Lower lobe of right lung (tissue), 2 donors: ENCODE data around the gene UQCR11. TPM values are rescaled to one million over a fixed set of nuclear protein-coding genes. Genes with fewer than 3 reads are reported as not detected.

ENCODE experiments used
- ATAC-seq, 2 donors: fragments of 200-7000 bp; cut with Tn5 transposase; one replicate each; pipeline ENCODE4 v1.9.1; 2020 to 2022; ENCODE audit warnings: mild to moderate bottlenecking in 2 of 2, moderate library complexity in 2 of 2
- DNase-seq: peaks from one replicate; pipeline ENCODE4 v3.0.0-alpha.2; 2020
- H3K27ac ChIP-seq: fragments of 200-600 bp; one replicate; pipeline ENCODE4 v1.8.0; 2022
- H3K27me3 ChIP-seq: fragments of 200-600 bp; one replicate; pipeline ENCODE4 v1.8.0; 2022; ENCODE audit warnings: low read depth
- H3K36me3 ChIP-seq: fragments of 200-600 bp; one replicate; pipeline ENCODE4 v1.8.0; 2022; ENCODE audit warnings: mild to moderate bottlenecking
- H3K4me1 ChIP-seq: fragments of 200-600 bp; one replicate; pipeline ENCODE4 v1.8.0; 2022
- H3K4me3 ChIP-seq: fragments of 200-600 bp; one replicate; pipeline ENCODE4 v1.8.0; 2022; ENCODE audit warnings: mild to moderate bottlenecking
- H3K9me3 ChIP-seq: fragments of 200-600 bp; one replicate; pipeline ENCODE4 v1.8.0; 2022
- CTCF ChIP-seq: fragments of 200-600 bp; IDR thresholded peaks from one replicate; pipeline ENCODE4 v1.8.0; 2022; ENCODE audit warnings: antibody characterized with exemption, mild to moderate bottlenecking
- intact Hi-C: fragments of 100-400 bp; cut with DNase I; formaldehyde crosslinking; loops from one replicate; pipeline ENCODE4 v1.11.0; 2022
- total RNA-seq: library from RNA; stranded (reverse); fragmentation: NEBNext Ultra II Directional; extraction: Animal tissue kit (Norgen Biotek cat#: 25700); gene quantifications from one replicate; pipeline ENCODE4 v1.2.1, GENCODE V29; 2021
- donor health status: DM: no; HTN: yes; CAD: no; lungs with severe emphysema.

Gene UQCR11
- total RNA-seq, 1 donor from 2014 or later, result 164 TPM

- H3K36me3 ChIP-seq, result no peaks in the 10 kb centered on the region
- TF ChIP-seq CTCF, result no peak
- ATAC-seq, result no peak
- H3K4me3 ChIP-seq, result no peak overlapping the region
- no peak for DNase-seq
- intact Hi-C loops, result no loop called here
- H3K27me3 ChIP-seq, result no peaks in the 10 kb centered on the region
- no peaks in the 10 kb centered on the region for H3K4me1 ChIP-seq
- no peak overlapping the region for H3K27ac ChIP-seq
- H3K9me3 ChIP-seq, result no peaks in the 10 kb centered on the region
Observed at GRCh38 chr19:1553415-1553814, 51.8 kb downstream of the UQCR11 start.

GRCh38 chr19:1551068-1552040 is 53.9 kb downstream of the UQCR11 start:
- no peak for DNase-seq
- Histone ChIP-seq H3K27me3 (peaks cover 4% of the 10 kb centered on the region), H3K9me3 (no peaks in the 10 kb centered on the region), H3K4me1 (peaks cover under 1% of the 10 kb centered on the region), H3K27ac (no peak overlapping the region), H3K4me3 (no peak overlapping the region), H3K36me3 (no peaks in the 10 kb centered on the region)
- intact Hi-C loops, result no loop called here
- ATAC-seq, result no peak
- TF ChIP-seq CTCF, result no peak

GRCh38 chr19:1549332-1549945 is 55.8 kb downstream of the UQCR11 start:
- no peak overlapping the region for H3K4me3 ChIP-seq
- intact Hi-C loops, result loop anchor here (10.0 kb wide), 1 partner anchor 125 kb away; no protein-coding TSS in a partner anchor
- no peak overlapping the region for H3K27ac ChIP-seq
- peaks cover 5% of the 10 kb centered on the region for H3K4me1 ChIP-seq
- peaks cover 9% of the 10 kb centered on the region for H3K27me3 ChIP-seq
- TF ChIP-seq CTCF, result no peak
- H3K36me3 ChIP-seq, result no peaks in the 10 kb centered on the region
- no peak for DNase-seq
- no peaks in the 10 kb centered on the region for H3K9me3 ChIP-seq
- no peak for ATAC-seq

Other genes with a start within 250 kb of the UQCR11 start
- 76.7 TPM for gene NDUFS7, start 221.6 kb downstream of the UQCR11 start, total RNA-seq
- 7.8 TPM for gene GAMT, start 203.9 kb downstream of the UQCR11 start, total RNA-seq
- 89.4 TPM for gene DAZAP1, start 197.9 kb downstream of the UQCR11 start, total RNA-seq
- 854 TPM for gene RPS15, start 167.1 kb downstream of the UQCR11 start, total RNA-seq
- 0.12 TPM for gene APC2, start 155.3 kb downstream of the UQCR11 start, total RNA-seq
- gene C19orf25, start 126.2 kb downstream of the UQCR11 start, total RNA-seq, result 28.5 TPM
- 7.4 TPM for gene PCSK4, start 115.1 kb downstream of the UQCR11 start, total RNA-seq
- 2.5 TPM for gene REEP6, start 114.3 kb downstream of the UQCR11 start, total RNA-seq
- 3.3 TPM for gene ADAMTSL5, start 92.4 kb downstream of the UQCR11 start, total RNA-seq
- not detected for gene PLK5, start 81.4 kb downstream of the UQCR11 start, total RNA-seq
- 18.5 TPM for gene MEX3D, start 37.1 kb downstream of the UQCR11 start, total RNA-seq
- gene MBD3, start 12.6 kb downstream of the UQCR11 start, total RNA-seq, result 68.1 TPM
- 44.5 TPM for gene TCF3, start 47.2 kb upstream of the UQCR11 start, total RNA-seq
- not detected for gene ONECUT3, start 148.0 kb upstream of the UQCR11 start, total RNA-seq
- 2.1 TPM for gene ATP8B3, start 206.8 kb upstream of the UQCR11 start, total RNA-seq
- gene REXO1, start 243.0 kb upstream of the UQCR11 start, total RNA-seq, result 29.1 TPM